Stimulated activated CD4-positive, alpha-beta T cell treated with anti-CD3 and anti-CD28 coated beads, Interleukin-2, amount 100 ng/mL, for 4 hours (primary cell): ENCODE measurements around the gene TARBP1.

ENCODE experiments used
- DNase-seq: peaks from one replicate; pipeline ENCODE4 v3.0.0-alpha.2; 2020; ENCODE audit warnings: low read depth

TARBP1 gene

GRCh38 chr1:234484991-234485739 is 6.2 kb upstream of the TARBP1 start:
- DNase-seq, result no peak

DNA sequence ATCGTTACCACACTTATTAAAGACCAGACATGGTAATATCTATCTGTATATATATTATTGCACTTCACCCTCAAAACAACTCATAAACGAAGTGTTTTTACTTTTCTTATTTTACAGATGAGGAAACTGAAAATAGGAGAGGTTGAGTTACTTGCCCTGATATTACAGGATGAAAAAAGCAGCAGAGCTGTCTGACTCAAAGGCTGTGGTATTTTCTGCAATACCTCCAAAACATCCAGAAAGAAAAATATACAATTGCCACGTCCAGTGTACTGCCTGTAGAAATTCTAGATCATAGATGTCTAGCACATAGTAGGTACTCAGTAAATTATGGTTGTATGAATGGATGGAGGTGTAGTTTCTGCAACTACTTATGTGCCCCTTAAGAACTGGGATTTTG is 5.2 kb upstream of the TARBP1 start:
- no peak for DNase-seq

DNA sequence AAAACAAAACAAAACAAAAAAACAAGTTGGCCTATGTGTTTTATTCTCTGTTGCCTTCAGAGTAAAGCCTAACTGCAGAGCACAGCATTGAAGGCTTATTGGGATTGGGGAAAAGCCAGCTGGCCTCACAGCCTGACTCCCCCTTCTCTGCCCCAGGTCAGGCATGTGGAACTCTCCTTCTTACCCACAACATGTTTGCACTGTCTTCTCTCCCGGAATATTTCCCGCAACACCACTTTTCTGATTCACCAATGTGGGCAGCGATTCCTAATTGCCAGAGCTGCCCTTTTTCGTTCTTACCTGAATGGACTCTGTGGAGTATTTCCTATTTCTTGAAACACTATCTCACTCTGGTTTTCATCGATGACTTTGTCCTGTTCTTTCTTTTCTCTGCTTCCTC is 2.8 kb upstream of the TARBP1 start:
- DNase-seq, result no peak

GRCh38 chr1:234479866-234480265 is 887 bp upstream of the TARBP1 start:
- no peak for DNase-seq

DNA sequence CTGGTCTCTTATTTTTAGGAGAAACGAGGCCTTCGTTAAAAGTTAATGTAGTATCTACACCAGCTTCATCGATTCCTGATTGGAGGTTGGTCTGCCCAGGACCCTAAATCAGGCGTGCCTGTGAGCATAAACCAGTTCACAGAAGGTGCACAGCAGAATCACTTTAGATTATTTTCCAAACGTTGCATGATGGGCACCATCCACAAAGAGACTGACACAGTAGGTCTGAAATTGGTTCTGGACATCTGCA is 256 bp upstream of the TARBP1 start:
- DNase-seq, result no peak

DNA sequence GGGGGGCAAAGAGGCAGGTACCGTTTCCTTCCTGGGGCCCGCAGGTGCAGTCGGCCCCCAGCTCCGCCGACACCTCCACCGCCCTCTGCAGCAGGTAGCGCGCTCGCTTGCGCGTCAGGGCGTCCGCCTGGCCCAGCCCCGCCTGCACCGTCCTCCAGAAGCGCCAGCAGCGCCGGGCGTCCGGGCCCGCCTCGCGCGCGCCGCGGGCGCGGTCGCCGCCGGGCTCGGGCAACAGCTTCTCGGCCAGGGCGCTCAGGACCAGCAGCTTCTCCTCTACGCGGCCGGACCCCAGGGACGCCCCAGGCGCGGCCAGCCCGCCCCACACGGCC is 863 bp downstream of the TARBP1 start:
- peak; percentile 68 for DNase-seq

DNA sequence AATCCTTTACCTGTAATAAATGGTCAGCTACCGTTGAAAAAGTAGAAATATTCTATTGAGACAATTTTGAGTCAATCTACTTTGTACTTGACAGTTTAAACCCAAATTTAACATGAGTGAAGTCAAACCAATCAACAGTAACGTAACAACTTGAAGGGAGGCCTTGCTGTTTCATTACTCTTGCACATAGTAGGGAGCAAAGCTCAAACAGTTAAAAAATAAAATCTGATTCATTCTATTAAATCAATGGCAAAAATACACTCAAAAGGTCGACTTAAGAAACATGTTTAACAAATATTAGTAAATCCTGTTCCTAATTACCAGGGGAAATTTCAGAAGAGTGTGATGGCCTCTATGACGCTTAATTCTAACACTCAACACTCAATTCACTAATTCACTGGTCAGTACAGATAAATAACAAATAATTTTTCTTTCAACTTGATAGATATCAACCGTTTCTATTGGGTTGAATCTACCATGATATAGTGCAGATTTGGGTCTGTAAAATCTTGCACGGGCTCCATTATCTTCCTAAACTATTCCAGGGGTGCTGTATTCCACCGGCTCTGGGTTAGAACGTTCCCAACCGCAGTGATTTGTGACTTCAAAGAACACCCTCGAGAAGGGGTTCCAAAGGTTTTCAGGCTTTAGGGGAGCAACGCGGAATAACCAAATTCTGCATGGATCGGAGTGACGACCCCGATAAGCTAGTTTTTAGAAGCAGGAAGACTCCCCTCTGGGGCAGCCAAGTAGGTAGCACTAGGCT is 1.4 kb downstream of the TARBP1 start:
- DNase-seq, result no peak

DNA sequence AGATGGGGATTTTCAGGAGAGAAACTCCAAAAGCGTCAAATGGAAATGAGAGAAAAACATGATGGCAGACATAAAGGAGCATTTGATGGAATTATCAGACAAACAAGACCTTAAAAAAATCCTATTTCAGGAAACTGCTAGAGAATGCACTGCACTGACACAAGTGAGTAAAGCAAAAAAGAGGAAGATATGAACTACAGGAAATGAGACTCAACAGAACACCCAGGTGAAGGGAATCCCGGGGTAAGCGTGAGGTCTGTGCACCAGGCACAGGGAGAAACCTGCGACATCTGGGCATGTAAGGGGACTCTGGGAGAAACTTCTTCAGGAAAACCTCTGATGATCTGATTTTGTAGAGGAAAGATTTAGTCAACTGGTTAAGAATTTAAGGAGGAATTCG is 2.8 kb downstream of the TARBP1 start:
- no peak for DNase-seq

- DNase-seq, result no peak
Observed at GRCh38 chr1:234475167-234475793, 3.7 kb downstream of the TARBP1 start.

DNA sequence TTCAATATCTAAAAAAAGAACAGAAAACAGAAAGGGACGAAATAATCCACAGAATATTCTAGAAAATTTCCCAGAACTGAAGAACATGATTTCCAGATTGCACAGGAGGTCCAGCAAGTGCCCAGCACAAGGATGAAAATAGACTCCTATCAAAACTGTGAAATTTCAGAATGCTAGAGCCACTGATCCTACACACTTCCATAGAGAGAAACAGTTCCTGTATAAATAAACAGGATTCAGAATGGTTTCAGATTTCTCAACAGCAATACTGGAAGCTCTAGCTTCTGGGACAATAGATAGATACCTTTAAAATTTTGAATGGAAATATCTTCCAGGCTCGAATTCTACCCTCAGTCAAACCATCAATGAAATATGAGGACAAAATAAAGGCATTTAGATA is 4.6 kb downstream of the TARBP1 start:
- DNase-seq, result no peak

GRCh38 chr1:234473118-234473517 is 5.9 kb downstream of the TARBP1 start:
- DNase-seq, result no peak

- DNase-seq, result no peak
Observed at GRCh38 chr1:234469376-234469775, 9.6 kb downstream of the TARBP1 start.

GRCh38 chr1:234468580-234468979 is 10.4 kb downstream of the TARBP1 start:
- DNase-seq, result no peak

DNA sequence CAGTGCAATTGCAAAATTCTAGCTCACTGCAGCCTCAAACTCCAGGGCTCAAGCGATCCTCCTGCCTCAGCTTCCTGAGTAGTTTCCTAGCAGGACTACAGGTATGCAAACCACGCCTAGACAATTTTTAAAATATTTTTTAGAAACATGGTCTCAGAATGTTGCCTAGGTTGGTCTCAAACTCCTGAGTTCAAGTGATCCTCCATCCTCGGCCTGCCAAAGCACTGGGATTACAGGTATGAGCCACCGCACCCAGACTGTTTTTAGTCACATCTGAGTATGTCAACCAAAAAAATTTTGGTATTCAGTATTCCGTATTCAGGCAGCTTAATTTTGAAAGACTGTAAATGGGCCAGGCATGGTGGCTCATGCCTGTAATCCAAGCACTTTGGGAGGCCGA is 11.2 kb downstream of the TARBP1 start:
- no peak for DNase-seq

GRCh38 chr1:234466945-234467344 is 12.0 kb downstream of the TARBP1 start:
- DNase-seq, result no peak

DNA sequence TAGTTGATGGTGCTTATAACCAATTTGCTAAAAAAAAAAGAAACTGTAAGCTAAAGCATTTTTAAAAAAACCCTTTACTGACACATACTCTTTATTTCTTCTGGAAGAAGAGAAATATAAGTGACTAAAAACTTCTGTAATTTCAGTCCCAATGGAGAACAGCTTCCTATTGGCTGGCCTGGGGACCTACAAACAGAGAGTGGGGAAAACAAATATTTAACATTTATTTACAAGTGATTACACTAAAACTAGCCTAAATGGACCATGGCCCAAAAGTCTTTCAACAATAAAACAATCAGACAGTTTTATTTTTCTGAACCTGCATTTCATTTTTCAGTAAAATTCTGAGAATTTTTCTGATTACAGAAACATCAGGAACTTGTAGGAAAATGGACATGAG is 15.2 kb downstream of the TARBP1 start:
- DNase-seq, result no peak

- DNase-seq, result no peak
Observed at GRCh38 chr1:234460652-234461051, 18.3 kb downstream of the TARBP1 start.

DNA sequence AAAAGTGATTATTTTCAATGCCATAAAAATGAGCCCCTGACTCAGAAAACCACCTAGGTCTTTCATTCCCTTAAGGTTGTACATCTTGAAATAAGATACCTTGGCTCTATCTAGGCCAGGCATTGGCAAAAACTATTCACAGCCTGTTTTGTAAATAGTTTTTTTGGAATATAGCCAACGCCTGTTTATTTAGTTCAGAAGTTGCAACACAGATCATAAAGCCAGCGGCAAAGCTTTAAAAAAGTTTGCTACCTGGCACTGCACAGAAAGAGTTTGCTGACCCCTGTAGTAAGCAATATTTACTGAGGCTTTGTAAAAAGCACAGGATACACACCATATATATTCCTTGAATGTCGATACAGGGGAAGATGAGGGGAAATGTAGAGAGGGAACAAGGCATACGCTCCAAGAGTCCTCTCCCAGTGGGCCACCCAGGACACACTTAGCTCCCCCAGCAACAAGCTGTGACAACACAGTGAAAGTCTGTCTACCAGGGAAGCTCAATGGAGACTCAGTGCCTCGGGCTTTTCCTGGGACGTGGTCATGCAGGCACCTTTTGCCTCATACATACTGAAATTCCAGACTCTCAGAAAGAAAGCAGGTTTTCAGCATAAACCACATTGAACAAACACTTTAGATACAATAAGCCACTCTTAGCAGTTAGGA is 20.5 kb downstream of the TARBP1 start:
- no peak for DNase-seq

GRCh38 chr1:234454926-234455325 is 24.1 kb downstream of the TARBP1 start:
- DNase-seq, result no peak

GRCh38 chr1:234452406-234452965 is 26.5 kb downstream of the TARBP1 start:
- no peak for DNase-seq

GRCh38 chr1:234440348-234440747 is 38.6 kb downstream of the TARBP1 start:
- no peak for DNase-seq

DNA sequence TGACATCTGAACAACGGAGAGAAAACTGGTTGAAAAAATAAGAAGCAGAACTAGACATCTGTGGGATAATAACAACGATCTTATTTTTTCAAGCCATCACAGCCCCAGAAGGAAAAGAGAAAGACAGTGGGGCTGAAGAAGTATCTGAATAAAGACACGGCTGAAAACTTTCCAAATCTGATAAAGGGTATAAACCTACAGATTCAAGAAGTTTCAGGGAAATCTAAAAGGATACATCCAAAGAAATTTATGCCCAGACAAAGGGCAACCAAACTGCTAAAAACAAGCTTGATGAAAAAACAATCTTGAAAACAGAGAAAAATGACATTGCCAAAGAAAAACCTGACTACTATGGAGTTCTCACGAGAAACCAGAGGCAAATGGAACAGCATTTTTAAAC is 40.4 kb downstream of the TARBP1 start:
- DNase-seq, result no peak
